Left cardiac atrium (tissue), 4 donors: ENCODE data around the gene SPATA20. TPM values are rescaled to one million over a fixed set of nuclear protein-coding genes. Genes with fewer than 3 reads are reported as not detected.

Experiments used
- ATAC-seq, 2 donors: fragments of 200-7000 bp; cut with Tn5 transposase; one replicate each; pipeline ENCODE4 v1.9.1; 2020; ENCODE audit warnings: mild to moderate bottlenecking in 2 of 2, moderate library complexity in 2 of 2
- DNase-seq: peaks from one replicate; pipeline ENCODE4 v3.0.0-alpha.2; 2020
- intact Hi-C, 2 donors: fragments of 100-400 bp; cut with DNase I; formaldehyde crosslinking; loops; one replicate each; pipeline versions ENCODE4 v1.14.1 to v1.15.1; 2022 to 2023
- total RNA-seq, 2 donors: library from RNA; stranded (reverse); fragmentation: NEBNext Ultra II Directional; extraction: Animal tissue kit (Norgen Biotek cat#: 25700); gene quantifications; one replicate each; pipeline ENCODE4 v1.2.1, GENCODE V29; 2021
- donor health status: DM: no; HTN: yes; CAD: no.
- donor health status: DM: no; HTN: yes; CAD: no; lungs with severe emphysema.
- donor health status: DM: yes; HTN: yes; CAD: no.
- donor health status: Dilated cardiomyopathy.

The SPATA20 gene
- total RNA-seq, 2 donors from 2014 or later = 41.0 to 41.1 TPM

GRCh38 chr17:50536683-50537646 is 10.0 kb upstream of the SPATA20 start:
- no peak for ATAC-seq
- intact Hi-C loops = no loop called here
- no peak for DNase-seq

GRCh38 chr17:50537721-50538548 is 9.0 kb upstream of the SPATA20 start:
- intact Hi-C loops = no loop called here
- DNase-seq (no peak), ATAC-seq (no peak)

GRCh38 chr17:50538549-50539410 is 8.2 kb upstream of the SPATA20 start:
- intact Hi-C loops = no loop called here
- DNase-seq = no peak
- no peak for ATAC-seq

- DNase-seq (no peak), ATAC-seq (no peak)
- intact Hi-C loops = loop anchor here (10.0 kb wide), 3 partner anchors 55 to 415 kb away; no protein-coding TSS in a partner anchor
Observed at GRCh38 chr17:50539762-50540559, 7.0 kb upstream of the SPATA20 start.

- ATAC-seq = no peak
- intact Hi-C loops = loop anchor here (10.0 kb wide), 3 partner anchors 56 to 414 kb away; no protein-coding TSS in a partner anchor
- DNase-seq = no peak
Observed at GRCh38 chr17:50540560-50541401, 6.2 kb upstream of the SPATA20 start.

GRCh38 chr17:50541402-50541715 is 5.6 kb upstream of the SPATA20 start:
- intact Hi-C loops = loop anchor here (10.0 kb wide), 3 partner anchors 57 to 413 kb away; no protein-coding TSS in a partner anchor
- ATAC-seq = no peak
- DNase-seq = no peak

GRCh38 chr17:50541716-50542688 is 5.0 kb upstream of the SPATA20 start:
- intact Hi-C loops = loop anchor here (10.0 kb wide), 3 partner anchors 57 to 413 kb away; no protein-coding TSS in a partner anchor
- ATAC-seq = peak; percentile 95
- DNase-seq = peak; percentile 90

- DNase-seq (no peak), ATAC-seq (no peak)
- intact Hi-C loops = loop anchor here (10.0 kb wide), 3 partner anchors 58 to 412 kb away; no protein-coding TSS in a partner anchor
Observed at GRCh38 chr17:50542795-50543774, 3.9 kb upstream of the SPATA20 start.

GRCh38 chr17:50544516-50544915 is 2.5 kb upstream of the SPATA20 start:
- no peak for DNase-seq
- intact Hi-C loops = loop anchor here (10.0 kb wide), 3 partner anchors 60 to 410 kb away; no protein-coding TSS in a partner anchor
- no peak for ATAC-seq

GRCh38 chr17:50545311-50545710 is 1.7 kb upstream of the SPATA20 start:
- no peak for ATAC-seq
- no peak for DNase-seq
- intact Hi-C loops = loop anchor here (5.0 to 10.0 kb wide), 7 partner anchors 61 to 409 kb away; no protein-coding TSS in a partner anchor

GRCh38 chr17:50546701-50547034 is 306 bp upstream of the SPATA20 start:
- DNase-seq = no peak
- intact Hi-C loops = loop anchor here (5.0 to 10.0 kb wide), 7 partner anchors 62 to 408 kb away; no protein-coding TSS in a partner anchor
- no peak for ATAC-seq

GRCh38 chr17:50547736-50548083 is 736 bp downstream of the SPATA20 start:
- DNase-seq (no peak), ATAC-seq (peak in 1 of 2 donors; percentile 6)
- intact Hi-C loops = loop anchor here (5.0 to 10.0 kb wide), 7 partner anchors 63 to 407 kb away; no protein-coding TSS in a partner anchor

GRCh38 chr17:50548831-50549230 is 1.9 kb downstream of the SPATA20 start:
- intact Hi-C loops = loop anchor here (5.0 to 10.0 kb wide), 7 partner anchors 64 to 406 kb away; no protein-coding TSS in a partner anchor
- DNase-seq = no peak

GRCh38 chr17:50549256-50549941 is 2.4 kb downstream of the SPATA20 start:
- no peak for ATAC-seq
- no peak for DNase-seq
- intact Hi-C loops = loop anchor here (5.0 to 10.0 kb wide), 7 partner anchors 65 to 405 kb away; no protein-coding TSS in a partner anchor

More at GRCh38 chr17:50548831-50549230, 1.9 kb downstream of the SPATA20 start:
- no peak for ATAC-seq
